BJ (cell line): ENCODE results near the gene HOXD8. TPM values are rescaled to one million over a fixed set of nuclear protein-coding genes. Genes with fewer than 3 reads are reported as not detected.
A peak's percentile ranks its signal among the peaks of the same experiment; 100 is the strongest.

ENCODE experiments used
- CTCF ChIA-PET: fragments of 350-600 bp; formaldehyde crosslinking; extraction: SDS; loops from one replicate; lab custom pipeline; 2021; ENCODE audit warnings: antibody characterized with exemption, inconsistent platforms; lab: Yijun Ruan, JAX
- POLR2A ChIA-PET: fragments of 300-600 bp; sonication (Branson Sonifier 250); formaldehyde crosslinking; extraction: SDS; loops from one replicate; lab custom pipeline; 2021; ENCODE audit warnings: antibody characterized with exemption; lab: Charles Lee
- DNase-seq: peaks from one replicate; pipeline ENCODE4 v3.0.0-alpha.2; 2011; ENCODE audit warnings: low read depth
- H3K27me3 ChIP-seq: 2 replicates; pipeline ENCODE4 v1.6.0; 2011; ENCODE audit warnings: low read length; ENCODE audit not compliant: control insufficient read depth, insufficient read depth
- H3K36me3 ChIP-seq: 2 replicates; pipeline ENCODE4 v1.5.1; 2011; ENCODE audit warnings: low read length; ENCODE audit not compliant: control insufficient read depth, insufficient read depth
- H3K4me3 ChIP-seq: 2 replicates; pipeline ENCODE4 v1.5.1; 2011; ENCODE audit warnings: low read depth, mild to moderate bottlenecking, control low read depth, low read length
- polyA plus RNA-seq: library from polyadenylated mRNA; depleted of rRNA; stranded (reverse); fragments of >200 nt; gene quantifications from 2 replicates; pipeline ENCODE4 v1.2.3, GENCODE V29; 2011
- TF ChIP-seq, protein P1 (sequence below): IDR thresholded peaks from 2 replicates; pipeline ENCODE4 v1.5.1; 2011; ENCODE audit warnings: low read depth, mild to moderate bottlenecking, control low read depth, inconsistent platforms, low read length, moderate library complexity; ENCODE audit not compliant: insufficient read depth

Gene HOXD8
- polyA plus RNA-seq, 1 experiment: 0.86 TPM

DNA sequence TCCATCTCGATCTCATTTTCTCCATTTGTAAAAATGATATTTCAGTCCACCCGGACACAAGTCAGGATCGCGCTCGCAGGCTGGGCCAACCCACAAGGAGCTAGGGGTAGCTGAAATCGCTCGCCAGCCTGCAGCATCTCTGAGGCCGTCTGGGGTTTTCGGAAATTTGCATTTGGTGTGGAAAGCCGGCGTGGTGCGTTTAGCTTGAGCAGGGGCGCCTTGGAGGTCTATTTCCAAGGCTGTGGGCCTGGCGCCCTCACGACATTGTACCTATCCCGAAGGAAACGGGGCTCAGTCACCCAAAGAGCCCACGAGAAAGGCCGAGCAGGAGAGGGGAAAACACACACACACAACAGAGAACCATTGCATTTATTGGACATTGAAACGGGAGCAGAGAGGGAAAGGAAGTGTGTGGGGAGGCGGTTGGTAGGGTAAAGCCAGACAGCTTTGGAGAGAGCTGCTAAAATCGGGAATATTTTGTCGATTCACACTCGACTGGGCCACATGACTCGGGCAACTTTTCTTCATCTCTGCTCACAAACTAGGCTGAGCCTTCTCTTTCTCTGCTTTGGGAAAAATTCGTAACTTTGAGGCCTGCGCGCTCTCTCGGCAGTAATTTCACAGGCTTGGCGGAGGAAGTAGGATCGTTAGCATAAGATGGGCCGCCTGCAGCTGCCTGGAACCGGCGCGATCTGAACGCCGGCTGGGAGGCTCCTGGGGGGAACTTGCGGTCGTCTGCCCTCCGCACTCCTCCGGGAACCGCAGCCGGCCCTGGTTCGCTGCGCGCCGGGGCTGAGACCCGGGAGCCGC, 1.1 kb upstream of the HOXD8 start:
- POLR2A ChIA-PET: interaction anchor here (0.5 kb wide), 1 partner anchor 523 kb away, joined by 5 read pairs; no protein-coding TSS in a partner anchor
- CTCF ChIA-PET: interaction anchor here (0.6 to 9.3 kb wide), 14 partner anchors 11 to 1021 kb away, joined by 3 to 149 read pairs (median 5); no protein-coding TSS in a partner anchor
- DNase-seq: no peak
- TF ChIP-seq, protein P1, sequence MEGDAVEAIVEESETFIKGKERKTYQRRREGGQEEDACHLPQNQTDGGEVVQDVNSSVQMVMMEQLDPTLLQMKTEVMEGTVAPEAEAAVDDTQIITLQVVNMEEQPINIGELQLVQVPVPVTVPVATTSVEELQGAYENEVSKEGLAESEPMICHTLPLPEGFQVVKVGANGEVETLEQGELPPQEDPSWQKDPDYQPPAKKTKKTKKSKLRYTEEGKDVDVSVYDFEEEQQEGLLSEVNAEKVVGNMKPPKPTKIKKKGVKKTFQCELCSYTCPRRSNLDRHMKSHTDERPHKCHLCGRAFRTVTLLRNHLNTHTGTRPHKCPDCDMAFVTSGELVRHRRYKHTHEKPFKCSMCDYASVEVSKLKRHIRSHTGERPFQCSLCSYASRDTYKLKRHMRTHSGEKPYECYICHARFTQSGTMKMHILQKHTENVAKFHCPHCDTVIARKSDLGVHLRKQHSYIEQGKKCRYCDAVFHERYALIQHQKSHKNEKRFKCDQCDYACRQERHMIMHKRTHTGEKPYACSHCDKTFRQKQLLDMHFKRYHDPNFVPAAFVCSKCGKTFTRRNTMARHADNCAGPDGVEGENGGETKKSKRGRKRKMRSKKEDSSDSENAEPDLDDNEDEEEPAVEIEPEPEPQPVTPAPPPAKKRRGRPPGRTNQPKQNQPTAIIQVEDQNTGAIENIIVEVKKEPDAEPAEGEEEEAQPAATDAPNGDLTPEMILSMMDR: no peak
- no peaks in the 10 kb centered on the region; the same call in 1 of the 2 replicates for H3K36me3 ChIP-seq
- peaks cover 32% of the 10 kb centered on the region for H3K27me3 ChIP-seq
- H3K4me3 ChIP-seq: no peak overlapping the region

DNA sequence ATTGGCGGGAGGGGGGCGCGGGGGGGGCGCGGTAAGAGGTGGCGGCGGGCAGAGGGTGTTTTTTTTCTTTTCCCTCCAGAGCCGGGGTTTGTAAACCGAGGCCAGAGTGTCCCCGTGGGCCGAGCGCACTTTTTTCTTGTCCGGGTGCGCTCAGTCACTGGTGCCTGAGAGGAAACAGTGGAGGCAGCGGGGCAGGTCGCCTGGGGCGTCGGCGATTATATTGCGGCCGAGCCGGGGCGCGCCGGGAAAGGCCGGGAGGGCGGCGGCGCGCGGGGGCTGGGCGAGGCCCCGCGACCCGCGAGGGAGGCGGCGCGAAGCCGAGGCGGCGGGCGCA, 275 bp downstream of the HOXD8 start:
- Histone ChIP-seq H3K27me3 (peaks cover 37% of the 10 kb centered on the region), H3K36me3 (no peaks in the 10 kb centered on the region; the same call in 1 of the 2 replicates), H3K4me3 (peak overlapping the region; percentile 42)
- TF ChIP-seq, protein P1: no peak
- ChIA-PET POLR2A (no interaction called here), CTCF (interaction anchor here (1.5 to 9.3 kb wide), 4 partner anchors 10 to 523 kb away, joined by 9 to 149 read pairs (median 20); no protein-coding TSS in a partner anchor)
- DNase-seq: no peak

DNA sequence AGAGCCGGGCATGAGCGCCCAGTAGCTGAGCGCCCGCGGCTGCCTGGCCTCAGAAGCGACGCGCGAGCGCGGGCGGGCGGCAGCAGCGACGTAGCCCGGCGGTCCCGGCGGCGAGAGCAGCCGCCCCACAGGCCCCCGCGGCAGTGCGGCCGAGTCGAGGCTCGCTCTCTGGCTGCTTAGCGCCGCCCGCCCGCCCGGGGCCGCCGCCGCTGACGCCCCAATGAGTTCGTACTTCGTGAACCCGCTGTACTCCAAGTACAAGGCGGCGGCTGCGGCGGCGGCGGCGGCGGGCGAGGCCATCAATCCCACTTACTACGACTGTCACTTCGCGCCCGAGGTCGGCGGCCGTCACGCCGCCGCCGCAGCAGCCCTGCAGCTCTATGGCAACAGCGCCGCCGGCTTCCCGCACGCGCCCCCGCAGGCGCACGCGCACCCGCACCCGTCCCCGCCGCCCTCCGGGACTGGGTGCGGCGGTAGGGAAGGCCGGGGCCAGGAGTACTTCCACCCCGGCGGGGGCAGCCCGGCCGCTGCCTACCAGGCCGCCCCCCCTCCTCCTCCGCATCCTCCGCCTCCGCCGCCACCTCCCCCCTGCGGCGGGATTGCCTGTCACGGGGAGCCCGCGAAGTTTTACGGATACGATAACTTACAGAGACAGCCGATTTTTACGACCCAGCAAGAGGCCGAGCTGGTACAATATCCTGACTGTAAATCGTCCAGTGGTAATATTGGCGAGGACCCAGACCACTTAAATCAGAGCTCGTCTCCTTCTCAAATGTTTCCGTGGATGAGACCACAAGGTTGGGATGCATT, 847 bp downstream of the HOXD8 start:
- no peak for DNase-seq
- Histone ChIP-seq H3K36me3 (no peaks in the 10 kb centered on the region; the same call in 1 of the 2 replicates), H3K4me3 (peak overlapping the region; percentile 42), H3K27me3 (peaks cover 37% of the 10 kb centered on the region)
- CTCF ChIA-PET: interaction anchor here (0.9 to 9.3 kb wide), 8 partner anchors 10 to 1018 kb away, joined by 3 to 149 read pairs (median 12); no protein-coding TSS in a partner anchor
- TF ChIP-seq, protein P1: no peak
- POLR2A ChIA-PET: no interaction called here

DNA sequence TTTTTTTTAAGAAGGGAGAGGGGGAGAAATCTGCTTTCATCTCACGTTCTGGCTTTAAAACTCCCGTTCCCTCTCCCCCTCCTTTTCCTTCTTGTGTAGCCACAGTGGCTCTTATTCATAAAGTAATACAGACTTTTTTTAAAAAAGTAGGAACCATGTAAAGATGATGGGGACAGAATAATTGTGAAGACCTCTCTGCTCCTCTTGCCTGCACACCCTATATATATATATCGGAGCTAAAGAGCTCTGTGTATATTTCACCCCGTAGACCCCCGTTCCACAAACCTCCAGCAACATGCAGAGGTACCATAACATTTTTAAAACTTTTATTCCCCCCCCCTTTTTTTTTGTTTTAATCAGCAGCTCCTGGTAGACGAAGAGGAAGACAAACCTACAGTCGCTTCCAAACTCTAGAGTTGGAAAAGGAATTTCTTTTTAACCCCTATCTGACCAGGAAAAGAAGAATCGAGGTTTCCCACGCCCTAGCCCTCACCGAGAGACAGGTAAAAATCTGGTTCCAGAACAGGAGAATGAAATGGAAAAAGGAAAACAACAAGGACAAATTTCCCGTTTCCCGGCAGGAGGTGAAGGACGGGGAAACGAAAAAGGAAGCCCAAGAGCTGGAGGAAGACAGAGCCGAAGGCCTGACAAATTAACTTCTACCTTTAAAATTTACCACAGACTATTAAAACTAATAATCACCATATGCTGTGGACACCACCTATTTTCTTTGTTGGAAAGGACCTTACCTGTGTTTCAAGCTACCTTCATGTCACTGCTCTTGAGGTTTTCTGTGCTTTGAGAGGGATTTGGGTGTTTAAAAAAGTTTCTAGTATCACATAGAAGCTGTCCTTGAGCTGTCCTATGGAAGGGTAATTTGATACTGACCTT, 1.7 kb downstream of the HOXD8 start:
- ChIA-PET POLR2A (no interaction called here), CTCF (interaction anchor here (0.9 to 9.3 kb wide), 8 partner anchors 9 to 1017 kb away, joined by 3 to 149 read pairs (median 10); no protein-coding TSS in a partner anchor)
- no peak for DNase-seq
- TF ChIP-seq, protein P1: no peak
- Histone ChIP-seq H3K36me3 (no peaks in the 10 kb centered on the region), H3K4me3 (peak overlapping the region; percentile 42), H3K27me3 (peaks cover 41% of the 10 kb centered on the region)
